ENCODE data around the gene PHF13.

- TF ChIP-seq REST (IDR thresholded peaks at IDR 0.05) (no peak), CTCF (IDR thresholded peaks at IDR 0.05; ENCODE audit: low read depth, low read length, missing input control) (no peak), MAX (IDR thresholded peaks at IDR 0.05) (no peak), YY1 (IDR thresholded peaks at IDR 0.05) (no peak), RAD21 (IDR thresholded peaks at IDR 0.05) (no peak), ATF3 (IDR thresholded peaks at IDR 0.05) (no peak), HNF4G (IDR thresholded peaks at IDR 0.05) (no peak), TAF1 (conservative IDR thresholded peaks at IDR 0.05) (no peak), SP1 (IDR thresholded peaks at IDR 0.05) (no peak), RXRA (IDR thresholded peaks at IDR 0.05) (no peak), EGR1 (IDR thresholded peaks at IDR 0.05; ENCODE audit: low read depth in 2 of 2) (no peak), JUND (IDR thresholded peaks at IDR 0.05) (no peak), GABPA (IDR thresholded peaks at IDR 0.05 in 1 of 2, conservative IDR thresholded peaks at IDR 0.05 in 1 of 2) (no peak), FOXA1 (IDR thresholded peaks at IDR 0.05) (no peak)
Measured at GRCh38 chr1:6585081-6585722, 28.3 kb upstream of the PHF13 start.

All from liver (tissue), 3 donors.